NK-92 (cell line): ENCODE results near the gene ATP13A1.
"Not testable (repeated sequence)": the region's sequence is repeated elsewhere in the genome, so short reads cannot be mapped to it uniquely, and the experiment has no call there.

ENCODE experiments used
- DNase-seq: peaks from one replicate; lab custom pipeline; 2025; ENCODE audit not compliant: unreplicated experiment; lab: John Stamatoyannopoulos, UW

The ATP13A1 gene

DNA sequence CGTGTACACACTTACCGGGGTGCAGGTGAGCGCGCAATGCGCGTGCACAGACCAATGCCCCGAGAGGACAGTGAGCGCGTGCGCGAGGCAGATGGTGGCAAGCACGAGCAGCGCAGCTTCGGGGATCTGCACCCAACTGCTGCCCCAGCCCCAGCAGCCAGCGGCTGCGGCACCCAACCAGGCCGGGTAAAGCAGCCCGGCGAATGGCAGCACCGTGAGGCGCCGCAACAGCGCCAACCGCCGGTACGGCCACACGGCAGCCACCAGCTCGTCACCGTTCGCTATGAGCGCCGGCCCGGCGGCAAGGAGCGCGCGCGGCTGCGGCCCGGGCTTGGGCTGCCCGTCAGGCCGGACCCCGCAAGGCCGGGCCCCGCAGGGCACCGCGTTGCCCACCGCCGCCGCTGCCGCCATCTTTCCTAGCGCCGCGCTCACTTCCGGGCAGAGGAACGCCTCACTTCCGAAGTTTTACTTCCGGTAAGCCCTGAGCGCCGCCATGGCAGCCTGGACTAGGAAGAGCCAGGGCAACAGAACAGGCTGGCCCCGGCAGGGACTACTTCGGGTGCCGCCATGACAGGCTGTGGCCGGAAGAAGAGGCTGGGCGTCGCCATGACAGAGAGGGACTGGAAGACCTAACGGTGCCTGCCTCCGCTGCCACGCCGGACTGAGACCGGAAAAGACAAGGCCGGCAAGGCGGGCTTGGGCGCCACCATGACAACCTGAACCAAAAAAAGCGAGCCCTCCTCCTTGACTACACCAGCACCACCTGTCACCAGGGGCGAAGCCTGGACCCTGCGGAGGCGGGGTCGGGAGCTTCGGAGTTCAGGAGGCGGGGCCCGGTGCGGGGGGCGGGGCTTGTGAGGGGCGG is at the start of gene ATP13A1:
TSS of gene ATP13A1 (minus strand) at position 421 of the 865 bp plus-strand sequence. CDS start at position 411, 10 bp downstream.
- peak; percentile 60 for DNase-seq

DNA sequence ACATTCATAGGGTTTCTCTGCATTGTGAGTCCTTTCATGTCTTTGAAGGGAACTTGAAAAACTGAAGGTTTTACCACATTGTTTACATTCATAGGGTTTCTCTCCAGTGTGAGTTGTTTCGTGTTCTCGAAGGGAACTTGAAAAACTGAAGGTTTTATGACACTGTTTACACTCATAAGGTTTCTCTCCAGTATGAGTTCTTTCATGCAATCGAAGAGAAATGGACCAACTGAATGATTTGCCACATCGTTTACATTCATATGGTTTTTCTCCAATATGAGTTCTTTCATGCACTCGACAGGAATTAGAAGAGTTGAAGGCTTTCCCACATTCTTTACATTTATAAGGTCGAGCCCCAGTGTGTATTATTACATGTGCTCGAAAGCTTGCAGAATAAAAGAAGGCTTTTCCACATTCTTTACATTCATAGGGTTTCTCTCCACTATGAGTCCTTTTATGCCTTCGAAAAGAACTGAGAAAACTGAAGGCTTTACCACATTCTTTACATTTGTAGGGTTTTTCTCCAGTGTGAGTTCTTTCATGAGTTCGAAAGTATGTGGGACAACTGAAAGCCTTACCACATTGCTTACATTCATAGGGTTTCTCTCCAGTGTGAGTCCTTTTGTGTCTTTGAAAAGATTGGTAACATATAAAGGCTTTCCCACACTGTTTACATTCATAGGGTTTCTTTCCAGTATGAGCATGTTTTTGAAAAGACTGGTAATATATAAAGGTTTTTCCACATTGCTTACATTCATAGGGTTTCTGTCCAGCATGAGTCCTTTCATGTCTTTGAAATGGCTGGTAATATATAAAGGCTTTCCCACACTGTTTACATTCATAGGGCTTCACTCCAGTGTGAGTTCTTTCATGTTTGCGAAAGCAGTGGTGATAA is 48.7 kb upstream of the ATP13A1 start:
- no peak for DNase-seq

DNA sequence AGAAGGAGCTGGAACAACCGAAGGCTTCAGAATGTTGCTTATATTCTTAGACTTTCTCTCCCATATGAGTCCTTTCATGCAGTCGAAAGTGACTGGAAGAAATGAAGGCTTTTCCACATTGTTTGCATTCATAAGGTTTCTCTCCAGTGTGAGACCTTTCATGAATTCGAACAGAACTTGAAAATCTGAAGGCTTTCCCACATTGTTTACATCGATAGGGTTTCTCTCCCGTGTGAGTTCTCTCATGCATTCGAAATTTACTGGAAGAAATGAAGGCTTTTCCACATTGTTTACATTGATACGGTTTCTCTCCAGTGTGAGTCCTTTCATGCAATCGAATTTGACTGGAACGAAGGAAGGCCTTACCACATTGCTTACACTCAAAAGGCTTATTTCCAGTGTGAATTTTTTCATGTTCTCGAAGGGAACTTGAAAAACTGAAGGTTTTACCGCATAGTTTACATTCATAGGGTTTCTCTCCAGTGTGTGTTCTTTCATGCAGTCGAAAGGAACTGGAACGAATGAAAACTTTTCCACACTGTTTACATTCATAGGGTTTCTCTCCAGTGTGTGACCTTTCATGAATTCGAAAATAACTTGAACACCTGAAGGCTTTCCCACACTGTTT is 47.9 kb upstream of the ATP13A1 start:
- DNase-seq, result no peak

- DNase-seq, result no peak
These were observed 47.0 kb upstream of the ATP13A1 start for GRCh38 chr19:19710506-19710905.

GRCh38 chr19:19704836-19705235 is 41.4 kb upstream of the ATP13A1 start:
- no peak for DNase-seq

DNA sequence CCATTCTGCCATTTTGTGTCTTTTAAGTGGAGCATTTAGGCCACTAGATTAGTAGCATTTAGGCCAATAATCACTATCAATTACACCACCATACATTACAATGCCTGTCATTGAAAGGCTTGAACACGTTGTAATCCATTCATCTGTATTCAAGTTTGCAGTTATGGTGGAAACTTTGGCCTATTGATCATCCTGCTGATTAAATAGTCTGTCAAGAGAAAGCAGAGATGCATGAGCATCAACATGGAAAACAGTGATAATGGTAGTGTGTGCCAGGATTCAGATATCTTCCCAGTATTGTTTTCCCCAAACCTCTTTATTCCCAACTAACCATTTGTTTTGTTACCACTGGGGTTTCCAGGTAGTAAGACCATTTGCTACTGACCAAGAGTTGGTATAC is 37.0 kb upstream of the ATP13A1 start:
- not testable (repeated sequence) for DNase-seq

- DNase-seq, result no peak
These were observed 34.1 kb upstream of the ATP13A1 start for GRCh38 chr19:19697589-19697988.

- DNase-seq, result no peak
These were observed 32.9 kb upstream of the ATP13A1 start for GRCh38 chr19:19696386-19696785.

DNA sequence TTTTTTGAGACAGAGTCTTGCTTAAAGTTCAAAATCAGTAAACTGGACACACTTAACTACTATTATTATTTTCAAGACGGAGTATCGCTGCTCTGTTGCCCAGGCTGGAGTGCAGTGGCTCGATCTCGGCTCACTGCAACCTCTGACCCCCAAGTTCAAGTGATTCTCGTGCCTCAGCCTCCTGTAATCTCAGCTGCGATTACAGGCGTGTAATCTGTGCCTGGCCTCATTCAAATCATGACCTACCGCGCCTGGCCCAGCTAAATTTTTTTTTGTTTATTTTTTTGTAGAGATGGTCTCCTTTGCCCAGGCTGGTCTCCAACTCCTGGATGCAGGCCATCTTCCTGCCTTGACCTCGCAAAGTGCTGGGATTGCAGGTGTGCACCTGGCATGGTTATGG is 28.2 kb upstream of the ATP13A1 start:
- DNase-seq, result no peak

- not testable (repeated sequence) for DNase-seq
These were observed 25.5 kb upstream of the ATP13A1 start for GRCh38 chr19:19689023-19689422.

DNA sequence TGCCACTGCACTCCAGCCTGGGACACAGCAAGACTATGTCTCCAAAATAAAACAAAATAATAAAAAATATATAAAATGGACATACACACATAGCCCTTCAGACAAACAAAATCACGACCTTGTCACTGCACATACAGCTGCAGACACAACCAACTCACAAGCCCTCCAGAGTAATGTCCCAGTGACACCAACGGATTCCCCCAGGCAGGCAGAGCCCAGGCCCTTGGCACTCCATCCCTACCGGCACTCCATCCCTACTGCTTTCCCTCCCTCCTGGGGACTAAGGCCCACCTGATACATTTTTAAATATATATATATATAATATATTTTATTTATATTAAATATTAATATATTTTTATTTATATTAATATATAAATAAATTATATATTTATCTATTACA is 23.6 kb upstream of the ATP13A1 start:
- DNase-seq, result no peak

- DNase-seq, result no peak
These were observed 23.1 kb upstream of the ATP13A1 start for GRCh38 chr19:19686580-19686979.

- not testable (repeated sequence) for DNase-seq
These were observed 22.6 kb upstream of the ATP13A1 start for GRCh38 chr19:19686119-19686518.

DNA sequence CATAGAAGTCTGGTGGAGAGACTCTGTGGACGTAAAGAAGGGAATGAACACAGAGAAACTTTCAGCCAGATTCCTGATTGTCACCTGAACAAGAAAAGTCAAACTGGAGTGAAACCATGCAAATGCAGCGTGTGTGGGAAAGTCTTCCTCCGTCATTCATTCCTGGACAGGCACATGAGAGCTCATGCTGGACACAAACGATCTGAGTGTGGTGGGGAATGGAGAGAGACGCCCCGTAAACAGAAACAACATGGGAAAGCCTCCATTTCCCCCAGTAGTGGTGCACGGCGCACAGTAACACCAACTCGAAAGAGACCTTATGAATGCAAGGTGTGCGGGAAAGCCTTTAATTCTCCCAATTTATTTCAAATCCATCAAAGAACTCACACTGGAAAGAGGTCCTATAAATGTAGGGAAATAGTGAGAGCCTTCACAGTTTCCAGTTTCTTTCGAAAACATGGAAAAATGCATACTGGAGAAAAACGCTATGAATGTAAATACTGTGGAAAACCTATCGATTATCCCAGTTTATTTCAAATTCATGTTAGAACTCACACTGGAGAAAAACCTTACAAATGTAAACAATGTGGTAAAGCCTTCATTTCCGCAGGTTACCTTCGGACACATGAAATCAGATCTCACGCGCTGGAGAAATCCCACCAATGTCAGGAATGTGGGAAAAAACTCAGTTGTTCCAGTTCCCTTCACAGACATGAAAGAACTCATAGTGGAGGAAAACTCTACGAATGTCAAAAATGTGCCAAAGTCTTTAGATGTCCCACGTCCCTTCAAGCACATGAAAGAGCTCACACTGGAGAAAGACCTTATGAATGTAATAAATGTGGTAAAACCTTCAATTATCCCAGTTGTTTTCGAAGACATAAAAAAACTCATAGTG is 15.9 kb upstream of the ATP13A1 start:
- DNase-seq, result no peak

DNA sequence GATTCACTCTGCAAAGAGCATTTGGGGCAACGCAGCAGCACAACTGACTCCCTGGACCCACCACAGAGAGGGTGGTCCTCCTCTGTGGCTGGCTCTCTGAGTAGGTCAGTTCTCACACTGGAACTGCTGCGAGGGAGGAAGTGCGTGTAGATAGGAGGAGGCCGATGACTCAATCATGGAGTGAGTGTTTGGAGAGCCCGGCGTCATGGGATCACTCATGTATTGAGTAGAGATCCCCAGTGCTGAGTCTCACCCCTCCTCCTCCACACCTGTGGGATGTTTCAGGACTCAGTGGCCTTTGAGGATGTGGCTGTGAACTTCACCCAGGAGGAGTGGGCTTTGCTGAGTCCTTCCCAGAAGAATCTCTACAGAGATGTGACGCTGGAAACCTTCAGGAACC is 14.1 kb upstream of the ATP13A1 start:
- no peak for DNase-seq

- DNase-seq, result no peak
These were observed 10.8 kb upstream of the ATP13A1 start for GRCh38 chr19:19674315-19674714.

- DNase-seq, result no peak
These were observed 9.3 kb upstream of the ATP13A1 start for GRCh38 chr19:19672816-19673215.

DNA sequence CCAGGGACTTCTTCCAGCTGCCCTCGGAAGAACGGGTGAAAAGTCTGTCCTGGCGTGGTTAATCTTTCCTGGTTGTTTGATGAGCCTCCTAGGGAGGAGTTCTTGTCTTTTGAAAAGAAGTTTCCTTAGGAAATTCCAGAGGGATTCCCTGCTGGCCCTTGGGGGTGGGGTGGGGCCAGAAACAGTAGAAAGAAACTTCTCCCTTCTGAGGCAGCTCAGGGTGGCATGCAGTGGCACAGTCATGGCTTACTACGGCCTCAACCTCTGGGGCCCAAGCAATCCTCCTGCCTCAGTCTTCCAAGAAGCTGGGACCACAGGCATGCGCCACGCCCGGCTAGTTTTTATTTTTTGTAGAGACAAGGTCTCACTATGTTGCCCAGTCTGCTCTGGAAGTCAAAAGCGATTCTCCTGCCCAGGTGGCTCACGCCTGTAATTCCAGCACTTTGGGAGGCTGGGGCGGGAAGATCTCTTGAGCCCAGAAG is 6.6 kb upstream of the ATP13A1 start:
- no peak for DNase-seq

- peak; percentile 72 for DNase-seq
These were observed 4.9 kb upstream of the ATP13A1 start, which contains the start of gene ZNF101 for GRCh38 chr19:19668230-19669012. Gene ZNF101, plus strand, starts transcription at chr19:19668839. Its CDS starts 125 bp downstream, at chr19:19668964.
